Amniotic epithelial cell (primary cell): ENCODE data around the gene USP53.
"Not testable (repeated sequence)": the region's sequence is repeated elsewhere in the genome, so short reads cannot be mapped to it uniquely, and the experiment has no call there.

Source experiments
- DNase-seq: peaks from one replicate; pipeline ENCODE4 v3.0.0-alpha.2; 2010; ENCODE audit warnings: low read depth

Gene USP53

DNA sequence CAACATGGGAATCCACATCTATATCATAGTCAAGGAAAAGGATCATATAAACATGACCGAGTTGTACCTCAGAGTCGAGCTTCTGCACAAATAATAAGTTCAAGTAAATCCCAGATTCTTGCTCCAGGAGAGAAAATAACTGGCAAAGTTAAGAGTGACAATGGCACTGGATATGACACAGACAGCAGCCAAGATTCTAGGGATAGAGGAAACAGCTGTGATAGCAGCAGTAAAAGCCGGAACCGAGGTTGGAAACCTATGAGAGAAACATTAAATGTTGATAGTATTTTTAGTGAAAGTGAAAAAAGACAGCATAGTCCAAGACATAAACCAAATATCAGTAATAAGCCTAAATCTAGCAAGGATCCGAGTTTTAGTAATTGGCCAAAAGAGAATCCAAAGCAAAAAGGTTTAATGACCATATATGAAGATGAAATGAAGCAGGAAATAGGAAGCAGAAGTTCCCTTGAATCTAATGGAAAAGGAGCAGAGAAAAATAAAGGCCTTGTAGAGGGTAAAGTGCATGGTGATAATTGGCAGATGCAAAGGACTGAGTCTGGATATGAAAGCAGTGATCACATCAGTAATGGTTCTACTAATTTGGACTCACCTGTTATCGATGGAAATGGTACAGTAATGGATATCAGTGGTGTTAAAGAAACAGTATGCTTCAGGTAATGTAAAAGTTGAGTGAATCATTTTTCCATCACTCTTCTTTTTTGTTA lies 59.0 kb downstream of the USP53 start:
- no peak for DNase-seq

DNA sequence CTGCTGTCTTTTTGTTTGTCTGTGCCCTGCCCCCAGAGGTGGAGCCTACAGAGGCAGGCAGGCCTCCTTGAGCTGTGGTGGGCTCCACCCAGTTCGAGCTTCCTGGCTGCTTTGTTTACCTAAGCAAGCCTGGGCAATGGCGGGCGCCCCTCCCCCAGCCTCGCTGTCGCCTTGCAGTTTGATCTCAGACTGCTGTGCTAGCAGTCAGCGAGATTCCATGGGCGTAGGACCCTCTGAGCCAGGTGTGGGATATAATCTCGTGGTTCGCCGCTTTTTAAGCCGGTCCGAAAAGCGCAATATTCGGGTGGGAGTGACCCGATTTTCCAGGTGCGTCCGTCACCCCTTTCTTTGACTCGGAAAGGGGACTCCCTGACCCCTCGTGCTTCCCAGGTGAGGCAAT lies 67.0 kb downstream of the USP53 start:
- not testable (repeated sequence) for DNase-seq

DNA sequence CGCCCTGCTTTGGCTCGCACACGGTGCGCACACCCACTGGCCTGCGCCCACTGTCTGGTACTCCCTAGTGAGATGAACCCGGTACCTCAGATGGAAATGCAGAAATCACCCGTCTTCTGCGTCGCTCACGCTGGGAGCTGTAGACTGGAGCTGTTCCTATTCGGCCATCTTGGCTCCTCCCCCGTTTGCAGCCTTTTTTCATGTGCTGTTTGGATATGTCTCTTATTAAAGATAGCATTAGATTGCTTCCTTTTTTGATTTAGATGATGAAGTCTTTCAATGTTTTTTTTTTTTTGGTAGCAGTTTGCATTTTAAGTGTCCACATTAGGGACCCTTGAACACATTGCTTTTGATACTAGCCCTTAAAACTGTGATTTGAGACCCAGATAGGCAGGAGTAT lies 67.4 kb downstream of the USP53 start:
- DNase-seq: not testable (repeated sequence)

DNA sequence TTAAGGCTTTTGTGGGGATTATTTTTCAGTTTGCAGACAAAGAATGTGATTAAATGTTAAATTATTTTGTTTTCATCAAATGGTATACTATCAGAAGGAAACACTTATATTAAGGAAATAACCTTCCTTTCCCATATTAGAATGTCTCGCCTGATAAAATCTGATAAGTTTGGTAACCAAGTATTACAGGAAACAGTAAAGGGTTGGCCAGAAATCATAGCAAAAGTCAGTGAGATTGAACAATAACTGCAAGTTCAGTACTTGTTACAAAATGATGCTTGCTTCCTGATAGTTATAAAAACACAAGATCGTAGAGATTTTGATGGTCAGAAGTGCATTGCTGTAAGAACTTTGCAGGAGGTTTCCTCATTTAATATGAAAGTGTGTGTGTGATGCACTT lies 68.9 kb downstream of the USP53 start:
- DNase-seq: no peak

DNA sequence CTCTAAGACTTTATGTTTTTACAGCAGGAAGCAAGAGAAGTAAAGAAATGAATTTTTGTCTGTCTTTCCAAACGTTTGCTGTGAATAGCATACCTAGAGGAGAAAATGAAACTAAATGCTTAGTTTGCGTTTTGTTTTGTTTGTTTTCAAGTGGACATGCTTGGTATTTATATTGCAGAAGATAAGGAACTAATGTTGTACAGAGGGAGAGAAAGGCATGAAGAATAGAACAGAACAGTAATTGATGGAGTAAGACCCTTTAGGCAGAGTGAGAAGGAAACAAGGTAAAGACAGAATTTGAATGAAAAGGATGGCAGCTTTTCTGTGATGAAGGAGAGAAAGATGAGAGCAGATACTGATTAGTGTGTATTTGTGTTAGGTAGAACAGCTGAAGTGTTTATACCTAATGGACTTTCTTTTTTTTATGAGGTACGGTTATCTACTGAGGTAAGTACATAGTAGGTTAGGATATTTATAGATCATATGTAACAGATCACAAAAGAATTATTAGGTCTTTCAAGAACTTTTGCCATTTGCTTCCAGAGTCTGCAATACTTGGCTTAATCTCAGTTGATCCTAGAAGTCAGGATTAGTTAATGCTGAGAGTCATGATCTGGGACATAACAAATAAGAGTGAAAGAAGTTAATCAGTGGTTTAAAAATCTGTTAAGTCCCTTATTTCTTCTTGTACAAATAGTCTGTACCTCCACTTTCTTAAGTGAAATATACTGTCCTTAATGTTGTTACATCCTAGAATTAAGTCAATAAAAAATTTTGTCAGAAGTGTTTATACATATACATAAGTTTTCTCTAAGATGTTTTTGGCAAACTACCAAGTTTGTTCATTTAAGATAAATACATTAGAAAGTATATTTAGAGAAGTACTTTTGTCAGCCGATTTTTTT lies 72.6 kb downstream of the USP53 start:
- peak; percentile 59 for DNase-seq

DNA sequence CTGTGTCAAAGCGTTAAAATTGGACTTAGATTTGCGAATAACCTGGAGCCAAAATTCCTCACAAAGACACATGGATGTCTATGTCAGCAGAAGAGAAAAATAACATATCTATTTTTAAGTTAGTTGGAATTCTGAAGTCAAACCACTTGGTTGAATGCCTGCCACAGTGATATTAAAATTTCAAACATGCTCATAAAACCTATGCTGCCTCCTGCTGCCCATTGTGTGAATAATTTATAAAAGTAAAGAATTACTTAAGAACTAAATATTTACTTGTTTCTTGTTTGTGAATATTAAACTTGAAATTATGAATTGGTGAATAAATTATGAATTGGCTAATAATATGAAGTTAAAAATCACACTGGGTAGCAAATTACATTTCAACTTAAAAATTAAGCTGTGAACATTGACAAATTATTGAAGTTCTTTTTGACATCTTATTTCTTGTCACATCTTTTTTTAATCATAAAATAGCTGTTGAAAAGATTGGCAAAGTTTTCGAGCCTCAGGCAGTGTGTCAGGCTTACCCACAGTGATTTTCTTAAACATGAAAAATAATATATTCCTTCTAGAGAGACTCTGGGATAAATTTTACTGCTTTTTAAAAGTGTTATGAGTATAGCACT lies 74.0 kb downstream of the USP53 start:
- peak; percentile 79 for DNase-seq

DNA sequence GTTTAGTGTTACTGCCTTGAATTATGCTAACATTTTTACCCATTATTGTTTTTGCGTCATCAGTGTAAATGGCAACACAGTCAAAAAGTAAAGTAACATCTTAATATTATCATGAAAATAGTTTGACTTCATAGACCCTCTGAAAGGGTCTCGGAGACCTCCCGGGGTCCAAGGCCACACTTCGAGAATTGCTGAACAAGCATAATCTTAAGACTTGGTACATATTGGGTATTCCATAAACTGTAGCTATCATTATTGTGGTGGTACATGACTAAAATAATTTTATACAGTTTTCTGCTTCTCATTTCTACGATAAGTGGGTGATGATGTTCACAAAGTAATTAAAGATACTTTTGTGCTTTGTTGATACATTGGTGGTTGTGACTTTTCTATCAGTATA lies 76.8 kb downstream of the USP53 start:
- no peak for DNase-seq

DNA sequence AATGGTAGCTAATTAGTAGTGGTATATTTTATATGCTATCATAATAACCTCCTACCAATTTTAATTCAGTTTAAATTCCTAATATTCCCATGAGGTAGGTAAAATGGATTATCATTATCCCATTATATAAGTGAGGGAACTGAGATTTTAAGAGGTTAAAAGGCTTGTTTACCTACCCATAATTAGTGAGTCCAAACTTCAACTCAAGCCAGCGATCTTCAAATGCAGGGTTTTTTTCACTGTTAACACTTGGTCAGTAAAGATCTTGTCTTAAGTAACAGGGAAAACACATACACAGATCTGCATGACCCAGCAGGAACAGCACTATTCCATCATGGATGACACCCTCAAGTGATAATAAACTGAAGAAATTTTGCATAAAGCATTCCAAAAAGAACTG lies 78.1 kb downstream of the USP53 start:
- no peak for DNase-seq

DNA sequence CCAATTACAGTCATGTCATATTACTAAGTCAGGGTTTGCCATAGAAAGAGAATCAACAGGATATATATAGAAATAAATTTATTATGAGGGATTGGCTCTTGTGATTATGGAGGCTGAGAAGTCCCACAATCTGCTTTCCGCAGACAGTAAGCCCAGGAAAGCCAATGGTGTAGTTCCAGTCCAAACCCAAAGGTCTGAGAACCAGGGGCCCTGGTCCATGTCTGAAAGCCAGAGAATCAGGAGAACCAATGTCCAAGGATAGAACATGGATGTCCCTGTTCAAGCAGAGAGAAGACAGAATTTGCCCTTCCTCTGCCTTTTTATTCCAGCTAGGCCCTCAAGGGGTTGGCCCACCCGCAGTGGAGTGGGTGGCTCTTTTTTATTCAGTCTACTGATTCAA lies 83.8 kb downstream of the USP53 start:
- no peak for DNase-seq

DNA sequence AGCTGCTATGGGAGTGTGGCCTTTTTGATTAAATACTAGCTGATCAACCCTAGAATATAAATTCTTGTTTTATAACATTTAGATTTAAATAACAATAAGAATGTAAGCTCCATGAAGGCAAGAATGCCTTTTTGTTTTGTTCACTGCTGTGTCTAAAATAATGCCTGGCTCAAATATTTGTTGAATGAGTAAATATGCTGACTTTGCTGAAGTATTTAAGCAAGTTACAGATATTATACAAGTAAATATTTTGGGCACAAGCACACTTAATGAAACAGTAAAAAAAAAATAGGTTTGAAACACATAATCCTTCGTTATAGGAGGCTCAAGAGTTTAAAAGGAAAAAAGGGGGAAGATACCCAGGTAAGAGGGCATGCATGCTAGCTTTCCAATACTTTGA lies 85.3 kb downstream of the USP53 start:
- DNase-seq: no peak

DNA sequence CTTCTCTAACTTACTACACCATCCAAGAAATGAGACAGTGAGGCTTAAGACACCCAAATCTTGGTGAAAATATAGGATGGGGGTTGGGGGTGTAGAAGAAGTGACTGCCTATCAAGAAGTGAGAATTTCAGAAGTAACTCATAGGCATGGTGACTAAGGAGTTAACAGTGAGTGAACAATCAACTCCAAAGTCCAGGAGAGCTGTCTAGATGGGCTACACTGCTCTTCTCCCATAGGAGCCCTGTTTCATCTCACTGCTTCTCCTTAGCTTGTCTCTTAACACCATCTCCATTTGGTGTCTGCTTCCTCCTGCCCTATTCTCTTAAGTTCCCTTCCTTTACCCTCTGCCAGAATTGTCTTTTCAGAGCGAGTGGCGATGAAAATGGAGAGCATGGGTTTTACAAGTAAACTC lies 86.8 kb downstream of the USP53 start:
- peak; percentile 32 for DNase-seq

DNA sequence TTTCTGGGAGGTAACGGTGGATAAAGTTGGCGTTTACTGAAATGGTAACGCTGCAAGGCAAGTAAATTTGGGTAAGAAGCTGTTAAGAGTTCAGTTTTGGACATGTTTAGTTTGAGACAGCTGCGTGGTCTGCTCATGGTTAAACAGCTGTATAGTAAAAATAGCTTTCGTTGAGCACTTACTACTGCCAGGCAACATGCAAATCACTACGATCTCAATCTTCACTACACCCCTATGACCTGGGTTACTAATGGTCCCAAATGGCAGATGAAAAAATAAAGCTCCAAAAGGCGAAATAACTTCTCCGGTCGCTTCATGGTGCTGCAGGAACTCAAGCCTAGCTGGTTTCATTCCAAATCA lies 87.2 kb downstream of the USP53 start:
- no peak for DNase-seq

DNA sequence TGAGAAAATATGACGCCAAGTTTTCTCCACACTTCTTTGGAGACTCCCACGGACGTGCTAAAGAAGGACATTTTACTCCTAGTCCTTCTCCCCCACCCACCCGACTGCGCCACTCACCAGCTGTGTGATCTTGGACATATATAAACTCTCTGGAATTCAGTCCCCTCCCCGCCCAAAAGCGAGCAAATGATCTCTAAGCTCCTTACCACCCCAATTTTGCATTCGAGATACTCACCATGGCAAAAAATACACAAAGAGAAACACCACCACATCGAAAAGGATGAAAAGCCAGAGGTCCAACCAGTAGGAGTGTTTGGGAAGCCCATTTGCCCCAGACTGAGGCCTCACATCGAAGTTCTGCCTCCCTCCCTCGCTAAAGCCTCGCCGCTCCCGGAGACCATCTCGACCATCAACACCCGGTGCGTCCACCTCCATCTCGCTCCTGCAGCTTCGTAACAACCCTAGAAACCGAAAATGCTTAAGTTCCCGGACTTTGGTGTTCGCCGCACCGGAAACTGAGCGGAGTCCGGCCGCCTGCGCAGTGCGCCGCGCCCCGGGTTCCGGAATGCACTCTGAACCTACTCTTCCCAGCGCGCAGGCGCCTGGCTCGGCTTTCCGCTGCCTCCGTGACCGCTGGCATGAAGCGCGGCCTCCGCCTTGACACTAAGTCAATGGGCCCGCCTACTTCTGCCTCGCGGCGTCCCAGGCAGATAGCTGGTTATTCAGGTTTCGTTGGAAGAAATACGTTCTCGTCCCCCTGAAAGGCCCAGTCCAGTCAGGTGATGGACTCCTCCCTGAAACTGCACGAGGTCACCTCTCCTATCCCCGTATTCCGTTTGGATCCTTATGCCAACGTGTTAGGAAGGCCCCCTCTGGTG lies 87.8 kb downstream of the USP53 start:
- peak; percentile 91 for DNase-seq

DNA sequence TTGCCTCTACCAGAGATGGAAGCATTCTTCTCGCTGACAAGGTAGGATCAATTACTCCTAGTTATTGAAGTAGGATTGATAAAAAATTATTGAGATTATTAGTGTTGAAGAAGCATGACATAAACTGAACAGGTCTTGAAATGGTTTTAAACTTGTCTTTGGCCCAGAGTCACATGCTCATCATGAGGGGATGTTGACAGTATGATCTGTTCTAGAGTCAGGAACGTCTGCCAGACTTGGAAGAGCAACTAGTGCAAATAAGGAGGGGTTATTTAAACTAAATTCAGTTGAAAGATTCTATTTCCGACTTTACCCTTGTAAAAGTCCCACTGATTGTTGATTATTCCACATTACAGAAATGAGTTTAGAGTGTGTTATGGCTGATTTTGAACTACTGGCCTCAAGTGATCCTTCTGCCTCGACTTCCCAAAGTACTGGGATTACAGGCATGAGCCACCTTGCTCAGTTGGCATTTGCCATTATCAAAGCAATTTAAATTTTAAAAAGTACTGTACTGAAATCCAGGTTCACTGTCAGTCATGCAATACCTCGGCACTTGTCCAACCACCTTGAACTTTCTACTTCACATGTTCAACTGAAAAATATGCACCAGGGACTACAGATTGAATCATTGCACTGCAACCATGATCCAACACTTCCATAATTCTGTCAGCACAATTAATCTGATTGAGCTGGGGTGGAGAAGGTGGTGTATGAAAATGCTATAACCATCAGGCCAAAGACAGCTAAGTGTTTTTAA lies 89.7 kb downstream of the USP53 start:
- no peak for DNase-seq

DNA sequence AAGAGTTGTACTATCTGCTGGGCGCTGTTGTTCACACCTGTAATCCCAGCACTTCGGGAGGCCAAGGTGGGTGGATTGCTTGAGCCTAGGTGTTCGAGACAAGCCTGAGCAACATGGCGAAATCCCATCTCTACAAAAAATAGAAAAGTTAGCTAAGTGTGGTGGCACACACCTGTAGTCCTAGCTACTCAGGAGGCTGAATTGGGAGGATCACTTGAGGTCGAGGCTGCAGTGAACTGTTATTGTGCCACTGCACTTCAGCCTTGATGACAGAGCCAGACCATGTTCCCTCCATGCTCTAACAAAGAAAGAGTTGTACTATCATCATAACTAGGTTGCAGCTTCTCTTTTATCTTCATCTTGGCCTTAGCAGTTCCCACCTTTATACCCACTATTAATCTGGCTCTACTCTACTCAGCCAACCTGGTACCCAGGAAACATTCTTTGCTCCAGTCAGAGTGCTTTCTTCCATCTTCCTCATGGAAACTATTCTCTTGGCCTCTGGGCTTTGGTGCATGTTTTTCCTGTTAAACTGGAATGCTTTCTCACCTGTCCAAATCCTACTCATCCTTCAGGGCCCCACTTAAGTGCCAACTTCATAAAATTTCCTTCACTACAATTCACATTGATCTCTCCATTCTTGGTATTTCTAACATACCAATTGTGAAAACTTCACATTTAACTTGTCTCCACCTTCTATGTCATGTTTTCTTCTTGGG lies 91.2 kb downstream of the USP53 start:
- no peak for DNase-seq

DNA sequence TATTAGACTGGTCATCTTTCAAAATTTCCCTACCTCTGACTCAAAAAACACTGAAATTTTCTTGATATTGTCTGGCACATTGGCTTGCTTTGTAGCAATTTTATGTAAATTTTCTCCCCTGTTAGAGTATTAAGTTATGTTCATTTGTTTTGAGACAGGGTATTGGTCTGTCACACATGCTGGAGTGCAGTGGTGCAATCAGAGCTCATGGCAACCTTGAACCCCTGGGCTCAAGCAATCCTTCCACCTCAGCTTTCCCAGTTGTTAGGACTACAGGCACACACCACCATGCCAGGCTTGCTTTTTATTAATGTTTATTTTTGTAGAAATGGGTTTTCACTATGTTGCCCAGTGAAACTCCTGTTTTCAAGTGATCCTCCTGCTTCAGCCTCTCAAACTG lies 91.9 kb downstream of the USP53 start:
- no peak for DNase-seq

DNA sequence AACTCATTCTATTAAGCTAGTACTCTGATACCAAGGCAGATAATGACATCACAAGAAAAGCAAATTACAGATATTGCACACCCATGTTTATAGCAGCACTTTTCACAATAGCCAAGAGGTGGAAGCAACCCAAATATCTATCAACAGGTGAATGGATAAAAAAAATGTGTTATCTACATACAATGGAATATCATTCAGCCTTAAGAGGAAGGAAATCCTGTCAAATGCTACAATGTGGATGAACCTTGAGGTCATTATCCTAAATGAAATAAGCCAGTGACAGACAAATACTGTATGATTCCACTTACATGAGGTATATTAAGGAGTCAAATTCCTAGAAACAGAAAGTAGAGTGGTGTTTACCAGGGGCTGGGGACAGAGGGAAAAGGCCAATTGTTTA lies 95.1 kb downstream of the USP53 start:
- DNase-seq: no peak

DNA sequence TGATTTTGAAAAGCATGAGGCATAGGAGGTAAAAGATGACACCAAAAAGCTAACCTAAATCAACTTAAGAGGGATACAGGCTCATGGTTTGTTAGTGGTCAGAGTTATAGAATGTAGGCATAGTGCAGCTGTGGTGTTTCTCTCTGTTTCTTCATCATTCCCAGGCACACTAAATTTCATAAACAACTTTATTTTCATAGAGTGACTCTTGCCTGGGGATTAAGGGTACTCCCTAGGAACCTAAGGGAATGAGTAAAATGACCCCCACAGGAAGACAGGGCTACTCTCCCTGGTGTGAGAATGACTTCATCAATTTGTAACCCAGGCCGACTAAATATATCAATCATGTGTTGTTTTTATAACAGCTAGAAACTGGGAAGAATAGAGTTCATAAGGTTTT lies 98.3 kb downstream of the USP53 start:
- peak; percentile 43 for DNase-seq

DNA sequence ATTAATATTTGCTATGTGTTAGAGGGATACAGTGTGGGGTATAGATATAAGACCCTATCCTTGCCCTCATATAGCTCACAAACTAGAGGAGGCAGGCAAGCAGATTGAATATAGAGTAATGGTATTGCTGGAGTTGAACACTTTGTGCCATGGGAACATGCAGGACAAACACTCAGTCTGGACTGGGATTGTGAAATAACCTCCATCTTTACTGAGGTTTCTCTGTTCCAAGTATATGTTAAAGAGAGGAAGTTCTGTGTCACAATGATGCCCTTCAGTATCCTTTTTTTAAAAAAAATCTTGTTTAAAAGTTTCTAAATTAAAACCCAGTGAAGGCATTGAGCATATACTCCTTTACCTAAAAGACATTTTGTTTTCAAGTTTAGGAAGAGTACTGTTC lies 100.7 kb downstream of the USP53 start:
- peak; percentile 14 for DNase-seq

DNA sequence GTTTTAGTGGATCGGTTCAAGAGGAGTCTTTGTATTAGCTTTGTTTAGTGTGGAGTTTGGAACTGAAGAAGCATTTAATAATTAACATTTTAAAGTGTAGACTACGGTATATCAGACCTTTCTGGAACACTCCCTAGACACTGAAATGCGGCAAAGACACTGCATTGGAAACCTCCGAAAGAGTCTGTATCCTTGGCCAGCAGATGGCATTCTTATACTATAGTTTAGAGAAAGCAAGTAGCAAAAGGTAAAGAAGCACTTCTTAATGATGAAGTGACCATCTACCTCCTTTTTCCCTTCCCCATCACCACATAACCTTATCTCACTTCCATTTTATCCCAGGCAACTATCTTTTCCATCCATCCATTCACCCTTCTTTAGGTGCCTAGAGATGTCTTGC lies 101.8 kb downstream of the USP53 start:
- peak; percentile 52 for DNase-seq

DNA sequence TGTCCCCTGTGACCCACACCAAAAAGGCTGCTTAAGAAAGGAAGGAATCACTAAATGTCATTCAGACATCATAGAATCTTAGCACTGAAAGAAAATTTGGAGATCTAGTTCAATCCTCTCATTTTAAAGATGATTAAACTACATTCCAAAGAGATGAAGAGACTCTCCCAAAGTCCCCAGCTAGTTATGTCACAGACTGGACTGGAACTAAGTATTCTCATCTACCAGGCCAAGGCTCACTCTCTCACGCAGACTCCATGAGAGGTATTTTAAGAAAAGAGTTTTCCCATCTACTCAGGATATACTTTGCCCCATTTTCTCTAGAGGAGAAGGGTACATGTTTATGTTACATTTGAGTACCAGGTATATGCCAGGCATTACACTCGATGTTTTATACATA lies 102.5 kb downstream of the USP53 start:
- DNase-seq: no peak
